Type B pancreatic cell (in vitro differentiated cells): Measurements from ENCODE around the gene SPATS1. TPM values are rescaled to one million over a fixed set of nuclear protein-coding genes. Genes with fewer than 3 reads are reported as not detected.

Experiments used
- DNase-seq: peaks from one replicate; pipeline ENCODE4 v3.0.0; 2021; ENCODE audit warnings: mixed read lengths; ENCODE audit not compliant: unreplicated experiment; ENCODE audit errors: extremely low spot score
- H3K27ac Mint-ChIP-seq: 2 replicates; pipeline ENCODE4 v1.8.0; 2021; ENCODE audit warnings: mild to moderate bottlenecking, mixed read lengths
- H3K27me3 Mint-ChIP-seq: 2 replicates; pipeline ENCODE4 v1.8.0; 2021; ENCODE audit warnings: mixed read lengths
- H3K36me3 Mint-ChIP-seq: 2 replicates; pipeline ENCODE4 v1.8.0; 2021; ENCODE audit warnings: mixed read lengths
- H3K4me1 Mint-ChIP-seq: one replicate; pipeline ENCODE4 v1.8.0; 2021; ENCODE audit warnings: mixed read lengths; ENCODE audit not compliant: unreplicated experiment
- H3K4me3 Mint-ChIP-seq: 2 replicates; pipeline ENCODE4 v1.8.0; 2021; ENCODE audit warnings: mild to moderate bottlenecking, mixed read lengths
- H3K9me3 Mint-ChIP-seq: 2 replicates; pipeline ENCODE4 v1.8.0; 2021; ENCODE audit warnings: mixed read lengths
- CTCF ChIP-seq: fragments of 200-600 bp; sonication (generic); conservative IDR thresholded peaks from 2 replicates; pipeline ENCODE4 v1.5.0; 2021; ENCODE audit warnings: antibody characterized with exemption, mild to moderate bottlenecking
- total RNA-seq: library from RNA; stranded (reverse); gene quantifications from 2 replicates; pipeline ENCODE4 v1.2.1, GENCODE V29; 2021; ENCODE audit warnings: low replicate concordance

SPATS1 gene
- total RNA-seq, 1 donor from 2014 or later = not detected

- no peak overlapping the region for H3K4me3 Mint-ChIP-seq
- H3K9me3 Mint-ChIP-seq = no peaks in the 10 kb centered on the region
- H3K27ac Mint-ChIP-seq = no peak overlapping the region
Measured at GRCh38 chr6:44352259-44352658, 9.8 kb downstream of the SPATS1 start.

GRCh38 chr6:44353336-44353735 lies 10.9 kb downstream of the SPATS1 start:
- H3K27me3 Mint-ChIP-seq = peaks cover 17% of the 10 kb centered on the region
- no peak overlapping the region for H3K27ac Mint-ChIP-seq
- no peaks in the 10 kb centered on the region for H3K9me3 Mint-ChIP-seq
- no peaks in the 10 kb centered on the region for H3K36me3 Mint-ChIP-seq
- H3K4me3 Mint-ChIP-seq = no peak overlapping the region
- DNase-seq = no peak
- TF ChIP-seq CTCF = no peak
- no peaks in the 10 kb centered on the region for H3K4me1 Mint-ChIP-seq

More at GRCh38 chr6:44352259-44352658, 9.8 kb downstream of the SPATS1 start:
- Mint-ChIP-seq H3K27me3 (peaks cover 17% of the 10 kb centered on the region), H3K36me3 (no peaks in the 10 kb centered on the region), H3K4me1 (no peaks in the 10 kb centered on the region)
- TF ChIP-seq CTCF = no peak
- DNase-seq = no peak

- no peak for DNase-seq
- peaks cover 20% of the 10 kb centered on the region for H3K27me3 Mint-ChIP-seq
- no peak overlapping the region for H3K4me3 Mint-ChIP-seq
- H3K36me3 Mint-ChIP-seq = no peaks in the 10 kb centered on the region
- no peaks in the 10 kb centered on the region for H3K4me1 Mint-ChIP-seq
- no peak overlapping the region for H3K27ac Mint-ChIP-seq
- TF ChIP-seq CTCF = no peak
- H3K9me3 Mint-ChIP-seq = no peaks in the 10 kb centered on the region
Measured at GRCh38 chr6:44355640-44356039, 13.2 kb downstream of the SPATS1 start.

- Mint-ChIP-seq H3K4me1 (no peaks in the 10 kb centered on the region), H3K27me3 (peaks cover 24% of the 10 kb centered on the region), H3K9me3 (no peaks in the 10 kb centered on the region), H3K27ac (no peak overlapping the region), H3K36me3 (no peaks in the 10 kb centered on the region), H3K4me3 (no peak overlapping the region)
- no peak for DNase-seq
- TF ChIP-seq CTCF = no peak
Measured at GRCh38 chr6:44356487-44356886, 14.0 kb downstream of the SPATS1 start.

- no peak for DNase-seq
- H3K4me1 Mint-ChIP-seq = no peaks in the 10 kb centered on the region
- TF ChIP-seq CTCF = no peak
- no peaks in the 10 kb centered on the region for H3K36me3 Mint-ChIP-seq
- H3K27me3 Mint-ChIP-seq = peaks cover 30% of the 10 kb centered on the region
- H3K9me3 Mint-ChIP-seq = no peaks in the 10 kb centered on the region
- H3K4me3 Mint-ChIP-seq = no peak overlapping the region
- H3K27ac Mint-ChIP-seq = no peak overlapping the region
Measured at GRCh38 chr6:44359973-44360372, 17.5 kb downstream of the SPATS1 start.

- no peak for TF ChIP-seq CTCF
- no peaks in the 10 kb centered on the region for H3K4me1 Mint-ChIP-seq
- H3K4me3 Mint-ChIP-seq = no peak overlapping the region
Measured at GRCh38 chr6:44361947-44362346, 19.5 kb downstream of the SPATS1 start.

More at GRCh38 chr6:44361947-44362346, 19.5 kb downstream of the SPATS1 start:
- Mint-ChIP-seq H3K36me3 (no peaks in the 10 kb centered on the region), H3K27me3 (peaks cover 16% of the 10 kb centered on the region), H3K9me3 (no peaks in the 10 kb centered on the region), H3K27ac (no peak overlapping the region)
- DNase-seq = no peak
